CD4-positive, alpha-beta T cell (primary cell): ENCODE results near the gene CAGE1. TPM values are rescaled to one million over a fixed set of nuclear protein-coding genes. Genes with fewer than 3 reads are reported as not detected.

Experiments
- ATAC-seq: fragments of 200-7000 bp; cut with Tn5 transposase; one replicate; pipeline ENCODE4 v1.10.0; 2022; ENCODE audit warnings: mild to moderate bottlenecking; ENCODE audit not compliant: poor library complexity
- CTCF ChIA-PET: fragments of 350-600 bp; sonication (Branson Sonifier 250); formaldehyde crosslinking; loops from one replicate; lab custom pipeline; 2021; ENCODE audit warnings: antibody characterized with exemption, inconsistent platforms; lab: Charles Lee
- POLR2A ChIA-PET: fragments of 350-600 bp; sonication (Branson Sonifier 250); formaldehyde crosslinking; loops from one replicate; lab custom pipeline; 2021; ENCODE audit warnings: antibody characterized with exemption, inconsistent platforms; lab: Charles Lee
- DNase-seq, 14 experiments: peaks; one replicate each; pipeline ENCODE4 v3.0.0-alpha.2; 2013 to 2020; ENCODE audit warnings: mixed read lengths in 2 of 14
- H3K27ac ChIP-seq, 2 donors: one replicate each; pipeline versions ENCODE4 v1.5.1 to v1.7.0; 2013; ENCODE audit warnings: low read length in 2 of 2, low read depth in 1 of 2, mild to moderate bottlenecking in 1 of 2
- H3K27me3 ChIP-seq, 2 experiments: 1 replicate in 1 of 2; 2 replicates in 1 of 2; pipeline versions ENCODE4 v1.6.1 to v1.7.0; 2013; ENCODE audit warnings: low read length in 2 of 2, control low read depth in 1 of 2, mild to moderate bottlenecking in 1 of 2, moderate library complexity in 1 of 2; ENCODE audit not compliant: insufficient read depth in 2 of 2, control insufficient read depth in 1 of 2
- H3K36me3 ChIP-seq: one replicate; pipeline ENCODE4 v1.6.1; 2013; ENCODE audit warnings: low read length, control low read depth; ENCODE audit not compliant: insufficient read depth
- H3K4me1 ChIP-seq: one replicate; pipeline ENCODE4 v1.6.1; 2013; ENCODE audit warnings: low read length, control low read depth; ENCODE audit not compliant: insufficient read depth
- H3K4me3 ChIP-seq: one replicate; pipeline ENCODE4 v1.5.1; 2013; ENCODE audit warnings: mild to moderate bottlenecking, low read length, moderate library complexity
- H3K9me3 ChIP-seq, 2 experiments: 1 replicate in 1 of 2; 2 replicates in 1 of 2; pipeline versions ENCODE4 v1.6.1 to v1.7.0; 2013; ENCODE audit warnings: low read length in 2 of 2, mild to moderate bottlenecking in 2 of 2, control low read depth in 1 of 2, moderate library complexity in 1 of 2; ENCODE audit not compliant: control insufficient read depth in 1 of 2, insufficient read depth in 1 of 2
- H3K27ac Mint-ChIP-seq: one replicate; pipeline ENCODE4 v1.8.0; 2020; ENCODE audit warnings: mixed read lengths
- H3K27me3 Mint-ChIP-seq: one replicate; pipeline ENCODE4 v1.8.0; 2021; ENCODE audit warnings: mixed read lengths
- H3K36me3 Mint-ChIP-seq: one replicate; pipeline ENCODE4 v1.8.0; 2021; ENCODE audit warnings: low read depth, mixed read lengths
- H3K4me1 Mint-ChIP-seq: one replicate; pipeline ENCODE4 v1.8.0; 2021; ENCODE audit warnings: low read depth, mixed read lengths
- H3K4me3 Mint-ChIP-seq: one replicate; pipeline ENCODE4 v1.8.0; 2020; ENCODE audit warnings: mild to moderate bottlenecking, mixed read lengths
- H3K9me3 Mint-ChIP-seq: one replicate; pipeline ENCODE4 v1.8.0; 2020; ENCODE audit warnings: mixed read lengths
- intact Hi-C, 2 experiments: fragments of 100-400 bp; cut with DNase I in 1 of 2; cut with micrococcal nuclease in 1 of 2; formaldehyde crosslinking; loops; one replicate each; pipeline versions ENCODE4 v1.15.1 to v1.9.0; 2023 to 2025; cut with DNase I, micrococcal nuclease
- total RNA-seq, 174 experiments: library from RNA in 2 of 174; stranded (reverse) in 2 of 174; gene quantifications; one replicate each; pipeline ENCODE4 v1.2.3 and lab custom pipeline; 2021 to 2026
- TF ChIP-seq, protein P1 (sequence below): fragments of 200-600 bp; IDR thresholded peaks from one replicate; pipeline ENCODE4 v1.8.0; 2022; ENCODE audit warnings: antibody characterized with exemption, mild to moderate bottlenecking

Gene CAGE1
- total RNA-seq, 2 experiments from 2014 or later, result 0.38 to 0.39 TPM

GRCh38 chr6:7406743-7407142, 17.2 kb upstream of the CAGE1 start:
- H3K36me3 Mint-ChIP-seq, result peaks cover 93% of the 10 kb centered on the region
- H3K27me3 ChIP-seq, result no peaks in the 10 kb centered on the region
- H3K27ac Mint-ChIP-seq, result no peak overlapping the region
- ChIA-PET POLR2A (no interaction called here), CTCF (no interaction called here)
- no peak overlapping the region for H3K4me3 ChIP-seq
- DNase-seq (no peak), ATAC-seq (no peak)
- H3K9me3 ChIP-seq, result no peaks in the 10 kb centered on the region
- intact Hi-C loops, result loop anchor here in 1 of 2 experiments (10.0 kb wide), 1 partner anchor 208 kb away; no protein-coding TSS in a partner anchor
- peaks cover 93% of the 10 kb centered on the region for H3K36me3 ChIP-seq
- no peaks in the 10 kb centered on the region for H3K4me1 Mint-ChIP-seq
- no peaks in the 10 kb centered on the region for H3K4me1 ChIP-seq
- TF ChIP-seq, protein P1, sequence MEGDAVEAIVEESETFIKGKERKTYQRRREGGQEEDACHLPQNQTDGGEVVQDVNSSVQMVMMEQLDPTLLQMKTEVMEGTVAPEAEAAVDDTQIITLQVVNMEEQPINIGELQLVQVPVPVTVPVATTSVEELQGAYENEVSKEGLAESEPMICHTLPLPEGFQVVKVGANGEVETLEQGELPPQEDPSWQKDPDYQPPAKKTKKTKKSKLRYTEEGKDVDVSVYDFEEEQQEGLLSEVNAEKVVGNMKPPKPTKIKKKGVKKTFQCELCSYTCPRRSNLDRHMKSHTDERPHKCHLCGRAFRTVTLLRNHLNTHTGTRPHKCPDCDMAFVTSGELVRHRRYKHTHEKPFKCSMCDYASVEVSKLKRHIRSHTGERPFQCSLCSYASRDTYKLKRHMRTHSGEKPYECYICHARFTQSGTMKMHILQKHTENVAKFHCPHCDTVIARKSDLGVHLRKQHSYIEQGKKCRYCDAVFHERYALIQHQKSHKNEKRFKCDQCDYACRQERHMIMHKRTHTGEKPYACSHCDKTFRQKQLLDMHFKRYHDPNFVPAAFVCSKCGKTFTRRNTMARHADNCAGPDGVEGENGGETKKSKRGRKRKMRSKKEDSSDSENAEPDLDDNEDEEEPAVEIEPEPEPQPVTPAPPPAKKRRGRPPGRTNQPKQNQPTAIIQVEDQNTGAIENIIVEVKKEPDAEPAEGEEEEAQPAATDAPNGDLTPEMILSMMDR, result no peak
- H3K4me3 Mint-ChIP-seq, result no peak overlapping the region
- H3K9me3 Mint-ChIP-seq, result no peaks in the 10 kb centered on the region
- H3K27ac ChIP-seq, result no peak overlapping the region
- H3K27me3 Mint-ChIP-seq, result no peaks in the 10 kb centered on the region

DNA sequence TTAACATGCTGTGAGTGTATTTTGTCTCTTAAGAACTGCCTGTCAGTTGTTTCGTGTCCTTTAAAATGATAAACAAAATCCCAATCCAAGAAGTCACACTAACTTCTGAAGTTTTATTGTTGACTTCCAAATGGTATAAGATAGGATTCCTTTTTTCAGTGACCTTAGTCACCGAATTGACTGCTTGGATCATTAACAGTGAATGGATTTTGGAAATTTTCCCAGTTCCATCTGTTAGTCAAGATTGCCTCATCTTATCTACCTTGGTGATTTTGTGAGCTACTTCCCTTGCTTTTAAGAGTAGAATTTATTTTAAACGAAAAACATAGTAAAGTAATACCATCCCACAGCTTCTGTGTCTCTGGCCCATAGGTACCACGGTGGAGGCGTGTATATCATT, 15.0 kb upstream of the CAGE1 start:
- Histone ChIP-seq H3K36me3 (peaks cover 89% of the 10 kb centered on the region), H3K4me3 (no peak overlapping the region), H3K27me3 (no peaks in the 10 kb centered on the region), H3K4me1 (no peaks in the 10 kb centered on the region), H3K9me3 (no peaks in the 10 kb centered on the region), H3K27ac (no peak overlapping the region)
- peaks cover 90% of the 10 kb centered on the region for H3K36me3 Mint-ChIP-seq
- intact Hi-C loops, result loop anchor here in 1 of 2 experiments (10.0 kb wide), 1 partner anchor 210 kb away; no protein-coding TSS in a partner anchor
- CTCF ChIA-PET, result interaction anchor here (0.6 kb wide), 1 partner anchor 19 kb away, joined by 3 read pairs; no protein-coding TSS in a partner anchor
- no peaks in the 10 kb centered on the region for H3K9me3 Mint-ChIP-seq
- H3K4me1 Mint-ChIP-seq, result no peaks in the 10 kb centered on the region
- no peak overlapping the region for H3K27ac Mint-ChIP-seq
- H3K4me3 Mint-ChIP-seq, result no peak overlapping the region
- POLR2A ChIA-PET, result no interaction called here
- TF ChIP-seq, protein P1, result no peak
- DNase-seq, result no peak
- no peak for ATAC-seq
- H3K27me3 Mint-ChIP-seq, result no peaks in the 10 kb centered on the region

- DNase-seq (no peak), ATAC-seq (no peak)
- Histone ChIP-seq H3K9me3 (no peaks in the 10 kb centered on the region), H3K4me1 (no peaks in the 10 kb centered on the region), H3K27ac (no peak overlapping the region), H3K36me3 (peaks cover 88% of the 10 kb centered on the region), H3K27me3 (no peaks in the 10 kb centered on the region), H3K4me3 (no peak overlapping the region)
- no peak overlapping the region for H3K27ac Mint-ChIP-seq
- CTCF ChIA-PET, result no interaction called here
- TF ChIP-seq, protein P1, result no peak
- no peaks in the 10 kb centered on the region for H3K4me1 Mint-ChIP-seq
- no peaks in the 10 kb centered on the region for H3K27me3 Mint-ChIP-seq
- peaks cover 96% of the 10 kb centered on the region for H3K36me3 Mint-ChIP-seq
- POLR2A ChIA-PET, result no interaction called here
- no peak overlapping the region for H3K4me3 Mint-ChIP-seq
- intact Hi-C loops, result loop anchor here in 1 of 2 experiments (10.0 kb wide), 1 partner anchor 212 kb away; no protein-coding TSS in a partner anchor
- no peaks in the 10 kb centered on the region for H3K9me3 Mint-ChIP-seq
Observed at GRCh38 chr6:7402716-7403115, 13.2 kb upstream of the CAGE1 start.
